Nephron progenitor cell (in vitro differentiated cells): ENCODE measurements around the gene KATNB1.
A peak's percentile ranks its signal among the peaks of the same experiment; 100 is the strongest.

Experiments used
- DNase-seq: peaks from one replicate; pipeline ENCODE4 v3.0.0; 2021
- H3K27ac Mint-ChIP-seq: 2 replicates; pipeline ENCODE4 v1.8.0; 2021; ENCODE audit warnings: mild to moderate bottlenecking, moderate library complexity, mixed read lengths
- H3K27me3 Mint-ChIP-seq: 2 replicates; pipeline ENCODE4 v1.8.0; 2021; ENCODE audit warnings: mild to moderate bottlenecking, low read depth, mixed read lengths; ENCODE audit not compliant: poor library complexity
- H3K36me3 Mint-ChIP-seq: 2 replicates; pipeline ENCODE4 v1.8.0; 2021; ENCODE audit warnings: low read depth, mixed read lengths
- H3K4me1 Mint-ChIP-seq: 2 replicates; pipeline ENCODE4 v1.8.0; 2021; ENCODE audit warnings: mixed read lengths
- H3K4me3 Mint-ChIP-seq: 2 replicates; pipeline ENCODE4 v1.8.0; 2021; ENCODE audit warnings: mild to moderate bottlenecking, moderate library complexity, mixed read lengths
- H3K9me3 Mint-ChIP-seq: 2 replicates; pipeline ENCODE4 v1.8.0; 2021; ENCODE audit warnings: mild to moderate bottlenecking, moderate library complexity, mixed read lengths
- TF ChIP-seq, protein P1 (sequence below): fragments of 200-600 bp; sonication (generic); IDR thresholded peaks from 2 replicates; pipeline ENCODE4 v1.5.0; 2021; ENCODE audit warnings: antibody characterized with exemption

Gene KATNB1

GRCh38 chr16:57761957-57762356 is 26.4 kb downstream of the KATNB1 start:
- no peak overlapping the region for H3K4me3 Mint-ChIP-seq

DNA sequence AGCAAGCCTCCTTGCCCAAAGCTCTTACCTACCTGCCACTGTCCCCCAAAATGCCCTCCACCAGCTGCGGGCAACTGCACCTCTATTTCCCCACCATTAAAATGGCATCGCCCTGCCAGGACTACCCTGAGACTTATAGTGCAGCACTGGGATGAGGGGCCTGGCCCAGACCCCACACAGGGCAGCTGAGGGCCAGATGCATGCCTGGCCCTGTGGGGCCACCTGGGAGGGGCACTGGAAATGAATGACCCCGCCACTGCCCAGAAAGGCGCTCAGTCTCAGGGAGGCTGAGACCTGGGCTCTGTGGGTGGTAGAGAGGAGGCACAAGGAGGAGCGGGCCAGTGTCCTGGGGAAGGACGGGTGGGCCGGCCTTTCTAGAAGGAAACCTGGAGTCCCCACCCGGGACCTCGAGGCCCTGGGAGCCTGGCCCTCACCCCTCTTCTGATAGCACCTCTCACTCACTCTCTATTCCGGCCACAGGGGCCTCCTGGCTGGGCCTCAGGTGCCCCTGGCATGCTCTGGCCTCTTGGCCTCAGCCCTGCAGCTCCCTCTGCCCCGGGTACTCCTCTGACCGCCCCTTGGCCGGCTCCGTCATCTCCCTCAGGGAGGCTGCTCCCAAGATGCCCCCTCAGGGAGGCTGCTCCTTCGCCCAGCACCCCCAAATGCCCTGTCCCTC is 26.9 kb downstream of the KATNB1 start:
- DNase-seq = no peak
- TF ChIP-seq, protein P1, sequence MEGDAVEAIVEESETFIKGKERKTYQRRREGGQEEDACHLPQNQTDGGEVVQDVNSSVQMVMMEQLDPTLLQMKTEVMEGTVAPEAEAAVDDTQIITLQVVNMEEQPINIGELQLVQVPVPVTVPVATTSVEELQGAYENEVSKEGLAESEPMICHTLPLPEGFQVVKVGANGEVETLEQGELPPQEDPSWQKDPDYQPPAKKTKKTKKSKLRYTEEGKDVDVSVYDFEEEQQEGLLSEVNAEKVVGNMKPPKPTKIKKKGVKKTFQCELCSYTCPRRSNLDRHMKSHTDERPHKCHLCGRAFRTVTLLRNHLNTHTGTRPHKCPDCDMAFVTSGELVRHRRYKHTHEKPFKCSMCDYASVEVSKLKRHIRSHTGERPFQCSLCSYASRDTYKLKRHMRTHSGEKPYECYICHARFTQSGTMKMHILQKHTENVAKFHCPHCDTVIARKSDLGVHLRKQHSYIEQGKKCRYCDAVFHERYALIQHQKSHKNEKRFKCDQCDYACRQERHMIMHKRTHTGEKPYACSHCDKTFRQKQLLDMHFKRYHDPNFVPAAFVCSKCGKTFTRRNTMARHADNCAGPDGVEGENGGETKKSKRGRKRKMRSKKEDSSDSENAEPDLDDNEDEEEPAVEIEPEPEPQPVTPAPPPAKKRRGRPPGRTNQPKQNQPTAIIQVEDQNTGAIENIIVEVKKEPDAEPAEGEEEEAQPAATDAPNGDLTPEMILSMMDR = no peak
- no peak overlapping the region for H3K4me3 Mint-ChIP-seq
- no peaks in the 10 kb centered on the region for H3K36me3 Mint-ChIP-seq
- peaks cover 3% of the 10 kb centered on the region for H3K27me3 Mint-ChIP-seq
- H3K27ac Mint-ChIP-seq = no peak overlapping the region
- H3K4me1 Mint-ChIP-seq = peaks cover 22% of the 10 kb centered on the region
- no peaks in the 10 kb centered on the region for H3K9me3 Mint-ChIP-seq

More at GRCh38 chr16:57761957-57762356, 26.4 kb downstream of the KATNB1 start:
- H3K27ac Mint-ChIP-seq = no peak overlapping the region
- no peaks in the 10 kb centered on the region for H3K36me3 Mint-ChIP-seq
- DNase-seq = no peak
- H3K27me3 Mint-ChIP-seq = peaks cover 3% of the 10 kb centered on the region
- TF ChIP-seq, protein P1 = no peak
- H3K4me1 Mint-ChIP-seq = peaks cover 22% of the 10 kb centered on the region
- H3K9me3 Mint-ChIP-seq = no peaks in the 10 kb centered on the region

DNA sequence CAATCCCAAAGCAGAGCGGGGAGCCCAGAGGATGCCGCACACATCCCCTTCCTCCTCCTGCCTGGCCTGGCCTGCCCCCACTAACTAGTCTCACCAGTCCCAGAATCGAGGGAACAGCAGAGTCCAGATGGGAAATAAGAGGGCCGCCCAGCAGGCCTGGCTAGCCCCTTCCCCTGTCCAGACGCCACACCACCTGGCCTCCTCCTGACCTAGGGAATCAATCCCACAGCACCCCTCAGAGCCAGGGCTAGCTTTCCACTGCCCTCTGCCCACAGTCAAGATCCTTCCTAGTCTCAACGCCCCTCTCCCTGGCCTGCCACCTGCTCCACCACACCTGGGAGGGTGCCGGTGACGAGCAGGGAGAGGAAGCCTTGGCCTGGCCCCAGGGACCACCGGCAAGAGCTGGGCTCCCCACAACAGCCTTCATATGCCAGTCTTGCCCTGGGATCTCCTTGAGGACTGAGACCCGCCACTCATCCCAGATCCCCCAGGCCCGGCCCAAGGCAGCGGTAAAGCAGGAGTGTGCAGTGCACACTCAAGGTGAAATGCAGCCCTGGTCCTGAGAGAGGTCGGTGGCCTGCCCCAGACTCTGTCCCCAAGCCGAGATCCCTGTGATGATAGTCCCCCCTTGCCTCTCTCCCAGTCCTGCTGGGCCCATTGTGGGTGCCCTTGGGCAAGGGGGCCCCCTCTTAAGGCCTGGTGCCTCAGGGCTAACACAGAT is 27.9 kb downstream of the KATNB1 start:
- TF ChIP-seq, protein P1 = no peak
- H3K27ac Mint-ChIP-seq = no peak overlapping the region
- peaks cover 3% of the 10 kb centered on the region for H3K27me3 Mint-ChIP-seq

GRCh38 chr16:57764006-57764340 is 28.4 kb downstream of the KATNB1 start:
- Mint-ChIP-seq H3K4me1 (peaks cover 22% of the 10 kb centered on the region), H3K27me3 (peaks cover 3% of the 10 kb centered on the region), H3K4me3 (no peak overlapping the region), H3K27ac (no peak overlapping the region), H3K9me3 (no peaks in the 10 kb centered on the region), H3K36me3 (no peaks in the 10 kb centered on the region)
- TF ChIP-seq, protein P1 = no peak
- DNase-seq = no peak

More for the DNA sequence above, 27.9 kb downstream of the KATNB1 start:
- Mint-ChIP-seq H3K4me3 (no peak overlapping the region), H3K36me3 (no peaks in the 10 kb centered on the region), H3K4me1 (peaks cover 22% of the 10 kb centered on the region), H3K9me3 (no peaks in the 10 kb centered on the region)
- no peak for DNase-seq

- Mint-ChIP-seq H3K9me3 (no peaks in the 10 kb centered on the region), H3K4me1 (peaks cover 22% of the 10 kb centered on the region), H3K27ac (no peak overlapping the region), H3K36me3 (no peaks in the 10 kb centered on the region), H3K27me3 (peaks cover 3% of the 10 kb centered on the region), H3K4me3 (no peak overlapping the region)
- DNase-seq = peak; percentile 52
- TF ChIP-seq, protein P1 = no peak
Measured at GRCh38 chr16:57764341-57765159, 29.0 kb downstream of the KATNB1 start.
